Hematopoietic multipotent progenitor cell treated with erythropoietin and hydrocortisone succinate and interleukin-3 and kit ligand, for 17 days (in vitro differentiated cells): Measurements from ENCODE around the gene CFAP161.

Experiments used
- DNase-seq: peaks from one replicate; pipeline ENCODE4 v3.0.0-alpha.2; 2015; ENCODE audit warnings: low spot score

The CFAP161 gene

GRCh38 chr15:81184188-81184587, 50.1 kb downstream of the CFAP161 start:
- DNase-seq: no peak

DNA sequence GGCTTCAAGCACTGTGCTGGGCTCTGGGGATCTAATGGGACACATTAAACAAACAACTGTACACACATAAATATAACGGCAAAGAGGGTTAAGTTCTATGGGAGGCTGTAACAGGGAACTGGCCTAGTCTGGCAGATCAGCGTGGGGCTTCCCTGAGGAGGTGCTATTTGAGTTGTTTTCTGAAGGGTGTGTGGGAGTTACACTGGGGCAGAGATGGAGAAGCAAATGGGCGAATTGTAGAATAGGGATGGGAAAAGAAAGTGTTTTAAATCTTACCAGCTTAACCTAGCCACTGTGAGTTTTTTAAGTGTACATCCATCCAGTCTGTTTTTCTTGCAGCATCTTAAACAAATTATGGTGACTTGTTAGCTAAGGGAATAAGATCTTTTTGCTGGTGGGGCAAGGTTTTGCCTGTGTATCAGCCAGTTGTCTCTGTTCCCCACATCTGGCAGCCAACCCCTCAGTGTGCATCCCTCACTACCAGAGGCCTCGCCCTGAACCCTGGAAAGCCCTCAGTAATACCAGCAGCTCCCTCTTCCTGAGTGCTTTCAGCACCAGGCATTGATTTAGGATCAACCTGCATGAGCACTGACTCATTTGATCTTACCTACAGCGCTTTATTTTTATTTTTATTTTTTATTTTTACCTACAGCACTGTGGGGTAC, 51.7 kb downstream of the CFAP161 start:
- no peak for DNase-seq

DNA sequence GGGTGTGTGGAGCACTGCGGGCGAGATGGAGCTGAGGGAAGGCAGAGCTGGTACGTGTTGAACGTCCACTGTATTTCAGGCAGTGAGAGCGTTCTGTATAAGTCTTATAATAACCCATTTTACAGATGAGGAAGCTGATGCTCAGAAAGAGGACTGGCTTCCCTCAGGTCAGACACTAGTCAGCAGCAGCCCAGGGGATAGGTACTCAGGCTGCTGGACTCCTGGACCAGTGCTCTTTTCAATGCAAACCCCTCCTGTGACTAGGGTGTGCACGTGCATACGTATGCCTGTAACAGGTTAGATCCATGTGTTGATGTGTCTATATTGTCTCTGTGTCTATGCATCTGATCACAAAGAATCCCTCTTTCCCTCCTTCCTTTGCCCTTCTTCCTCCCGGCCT, 54.3 kb downstream of the CFAP161 start:
- no peak for DNase-seq

DNA sequence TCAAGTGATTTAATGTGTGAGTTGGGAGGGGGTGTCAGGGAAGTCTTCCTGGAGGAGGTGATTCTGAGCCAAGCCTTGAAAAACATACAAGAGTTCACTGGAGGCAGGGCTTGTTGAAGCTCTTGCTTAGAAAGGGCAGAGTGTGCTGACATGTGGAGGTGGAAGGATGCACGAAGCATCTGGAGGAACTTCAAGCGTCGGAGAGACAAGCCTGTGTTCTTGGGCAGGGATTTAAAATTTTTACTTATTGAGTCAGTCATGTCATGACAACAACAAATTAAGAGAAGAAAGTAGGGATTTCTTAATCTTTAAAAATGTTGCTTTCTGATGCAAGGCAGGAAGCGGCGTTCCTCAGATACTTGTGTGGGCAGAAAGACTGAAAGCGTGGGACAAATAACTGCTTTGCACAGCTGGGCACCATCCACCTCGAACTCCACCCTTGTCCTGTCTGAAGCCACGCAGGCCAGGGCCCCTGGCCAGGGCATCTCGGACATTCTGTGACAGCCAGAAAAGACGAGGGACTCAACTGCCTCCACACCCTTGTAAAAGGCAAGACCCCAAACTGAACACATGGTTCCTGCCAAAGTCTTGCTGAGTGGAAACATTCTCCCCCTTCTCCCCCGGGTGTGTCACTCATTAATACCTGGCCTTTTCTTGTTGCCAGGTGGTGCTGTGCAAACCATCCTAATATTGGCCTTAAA, 55.7 kb downstream of the CFAP161 start:
- DNase-seq: no peak

GRCh38 chr15:81190922-81191507, 56.9 kb downstream of the CFAP161 start:
- DNase-seq: no peak

DNA sequence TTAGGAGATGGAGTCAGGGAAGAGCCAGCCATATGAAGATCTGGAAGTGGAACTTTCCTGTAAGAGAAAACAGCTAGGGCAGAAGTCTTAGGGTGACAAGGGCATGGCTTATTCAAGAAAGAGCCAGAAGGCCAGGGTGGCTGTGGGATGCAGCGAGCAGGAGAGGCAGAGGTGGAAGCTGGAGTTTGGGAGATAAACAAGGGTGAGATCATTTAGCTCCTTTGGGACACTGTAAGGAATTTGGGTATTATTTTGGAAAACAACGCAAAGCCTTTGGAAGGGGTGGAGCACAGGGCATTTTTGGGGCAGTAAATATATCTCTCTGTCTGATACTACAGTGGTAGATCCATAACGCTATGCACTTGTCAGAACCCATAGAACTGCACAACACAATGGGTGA, 57.6 kb downstream of the CFAP161 start:
- DNase-seq: no peak

GRCh38 chr15:81194723-81195122, 60.7 kb downstream of the CFAP161 start:
- DNase-seq: no peak

DNA sequence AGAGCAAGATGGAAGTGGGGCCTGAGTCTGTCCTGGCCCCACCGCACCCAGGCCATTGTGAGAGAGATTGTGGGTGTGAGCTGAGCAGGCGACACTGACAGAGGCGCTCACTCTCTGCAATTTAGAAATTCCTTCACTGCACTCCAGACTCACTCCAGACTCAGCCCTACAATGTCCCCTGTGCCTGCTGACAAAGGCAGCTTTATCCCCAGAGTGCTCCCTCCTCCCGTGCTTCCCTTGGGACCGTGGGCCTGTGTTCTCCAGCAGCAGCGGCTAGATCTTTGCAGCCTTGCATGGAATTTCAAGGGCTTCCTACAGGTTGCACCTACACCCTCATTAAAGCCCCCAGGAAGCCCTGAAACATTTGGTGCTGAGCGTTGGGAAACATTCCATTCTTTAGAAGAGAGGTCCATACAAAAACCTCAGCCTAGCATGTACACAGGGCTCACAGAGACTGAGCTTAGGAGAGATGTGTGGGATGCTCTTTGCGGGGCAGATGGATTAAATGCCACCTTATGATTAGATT, 61.3 kb downstream of the CFAP161 start:
- DNase-seq: no peak

- DNase-seq: no peak
These were observed 62.6 kb downstream of the CFAP161 start, which contains the start of gene IL16 for GRCh38 chr15:81196576-81197254. TSS of gene IL16 (plus strand) at chr15:81196879. CDS start at chr15:81225400, 28,521 bp downstream.

DNA sequence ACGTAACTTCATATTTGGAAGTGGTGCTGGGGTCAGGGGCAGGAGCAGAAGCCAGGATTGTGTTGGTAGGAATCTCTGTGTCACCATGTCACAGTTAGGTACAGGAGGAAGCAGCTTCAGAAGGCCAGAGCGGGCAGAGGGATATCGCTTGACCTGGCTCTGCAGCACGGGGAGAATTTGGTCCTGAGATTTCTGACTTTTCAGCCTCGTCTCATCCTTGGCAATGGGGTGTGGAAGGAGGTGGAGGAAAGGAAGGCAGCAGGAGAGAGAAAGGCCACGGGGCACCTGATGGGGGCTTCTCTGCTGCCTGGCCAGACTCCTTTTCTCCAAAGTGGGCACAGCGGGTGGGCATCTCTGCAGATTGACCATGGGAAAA, 63.2 kb downstream of the CFAP161 start:
- no peak for DNase-seq

DNA sequence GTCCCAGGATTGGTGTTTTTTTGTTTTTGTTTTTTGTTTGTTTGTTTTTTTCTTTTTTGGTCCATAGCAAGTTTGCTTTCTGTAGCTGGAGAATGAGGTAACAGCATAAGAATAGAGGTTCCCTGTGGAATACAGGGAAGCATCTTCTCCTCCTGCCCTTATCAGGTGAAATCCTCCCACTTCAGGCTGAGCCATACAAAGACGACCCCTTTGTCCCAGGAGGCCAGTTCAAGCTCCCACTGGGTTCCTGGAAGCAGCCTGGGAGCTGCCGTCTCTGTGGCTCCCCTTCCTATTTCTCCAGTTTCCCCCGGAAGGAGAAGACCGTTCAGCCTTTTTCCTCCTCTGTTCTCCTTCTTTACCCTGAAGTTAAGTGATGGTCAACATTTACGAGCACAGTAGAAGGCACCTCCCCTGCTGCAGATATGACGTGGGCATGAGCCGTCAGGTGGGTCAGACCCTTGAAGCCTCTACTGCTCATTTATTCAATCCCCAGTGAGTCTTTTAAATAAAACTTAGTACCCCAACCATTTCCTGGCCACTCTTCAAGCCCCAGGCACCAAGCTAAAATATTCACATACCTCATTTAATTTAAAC, 63.7 kb downstream of the CFAP161 start:
- no peak for DNase-seq
